Lower leg skin (tissue), 4 donors: ENCODE results near the gene PPP4C. TPM values are rescaled to one million over a fixed set of nuclear protein-coding genes. Genes with fewer than 3 reads are reported as not detected.

Experiments used
- DNase-seq, 2 donors: peaks; one replicate each; pipeline ENCODE4 v3.0.0-alpha.2; 2019; ENCODE audit warnings: low spot score in 2 of 2
- H3K4me3 ChIP-seq: fragments of 200-600 bp; sonication (generic); 2 replicates; pipeline ENCODE4 v1.5.1; 2017; ENCODE audit warnings: mild to moderate bottlenecking, low read depth; ENCODE audit not compliant: poor library complexity, severe bottlenecking
- POLR2A ChIP-seq, 2 donors: fragments of 450-650 bp; IDR thresholded peaks; one replicate each; pipeline ENCODE4 v1.6.1; 2016 to 2017; ENCODE audit warnings: antibody characterized with exemption in 2 of 2, mild to moderate bottlenecking in 1 of 2, moderate library complexity in 1 of 2
- WGBS, 2 donors: methylation state at CpG; one replicate each; pipeline ENCODE4 v1.1.5; 2018; 5-methylcytosine and 5-hydroxymethylcytosine counted together
- intact Hi-C: fragments of 100-400 bp; cut with DNase I; formaldehyde crosslinking; loops from one replicate; pipeline ENCODE4 v1.15.0; 2023; ENCODE audit warnings: low total_unique reads
- total RNA-seq, 4 donors: library from RNA; depleted of rRNA; stranded (reverse); fragments of >200 nt; gene quantifications; one replicate each; pipeline ENCODE4 v1.1.0, GENCODE V29; 2016
- TF ChIP-seq, protein P1 (sequence below), 3 donors: fragments of 450-650 bp; IDR thresholded peaks; one replicate each; pipeline ENCODE4 v1.5.1; 2016; ENCODE audit warnings: antibody characterized with exemption in 3 of 3, mild to moderate bottlenecking in 3 of 3, moderate library complexity in 2 of 3

PPP4C gene
- total RNA-seq, 4 donors from 2014 or later = 53.3 to 75.4 (median 67.4) TPM

DNA sequence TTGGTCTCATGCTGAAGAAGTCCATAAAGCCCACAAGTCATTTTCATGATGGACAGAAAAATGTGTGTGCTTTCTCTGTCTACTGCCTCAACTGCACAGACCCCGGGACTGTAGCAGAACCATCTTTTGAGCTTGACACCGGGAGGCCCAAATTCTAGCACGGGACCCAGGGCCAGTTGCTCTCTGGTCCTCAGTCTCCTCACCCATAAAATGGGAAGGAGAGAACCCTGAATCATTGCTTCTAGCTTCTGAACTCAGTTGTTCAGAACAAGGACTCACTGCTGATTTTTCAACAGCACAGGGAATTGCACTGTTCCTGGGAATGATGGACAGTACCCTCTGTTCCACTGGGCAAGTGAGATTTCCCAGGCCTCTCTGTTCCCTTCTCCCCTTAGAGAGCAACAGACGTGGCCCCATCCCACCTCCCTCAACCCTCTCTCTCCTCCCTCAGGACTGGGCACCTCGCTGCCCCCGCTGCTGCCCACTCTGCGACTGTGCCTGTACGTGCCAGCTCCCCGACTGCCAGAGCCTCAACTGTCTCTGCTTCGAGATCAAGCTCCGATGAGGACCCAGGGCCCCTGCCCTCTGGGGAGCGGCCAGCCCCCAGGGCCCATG is 12.4 kb upstream of the PPP4C start:
- TF ChIP-seq, protein P1, sequence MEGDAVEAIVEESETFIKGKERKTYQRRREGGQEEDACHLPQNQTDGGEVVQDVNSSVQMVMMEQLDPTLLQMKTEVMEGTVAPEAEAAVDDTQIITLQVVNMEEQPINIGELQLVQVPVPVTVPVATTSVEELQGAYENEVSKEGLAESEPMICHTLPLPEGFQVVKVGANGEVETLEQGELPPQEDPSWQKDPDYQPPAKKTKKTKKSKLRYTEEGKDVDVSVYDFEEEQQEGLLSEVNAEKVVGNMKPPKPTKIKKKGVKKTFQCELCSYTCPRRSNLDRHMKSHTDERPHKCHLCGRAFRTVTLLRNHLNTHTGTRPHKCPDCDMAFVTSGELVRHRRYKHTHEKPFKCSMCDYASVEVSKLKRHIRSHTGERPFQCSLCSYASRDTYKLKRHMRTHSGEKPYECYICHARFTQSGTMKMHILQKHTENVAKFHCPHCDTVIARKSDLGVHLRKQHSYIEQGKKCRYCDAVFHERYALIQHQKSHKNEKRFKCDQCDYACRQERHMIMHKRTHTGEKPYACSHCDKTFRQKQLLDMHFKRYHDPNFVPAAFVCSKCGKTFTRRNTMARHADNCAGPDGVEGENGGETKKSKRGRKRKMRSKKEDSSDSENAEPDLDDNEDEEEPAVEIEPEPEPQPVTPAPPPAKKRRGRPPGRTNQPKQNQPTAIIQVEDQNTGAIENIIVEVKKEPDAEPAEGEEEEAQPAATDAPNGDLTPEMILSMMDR (IDR thresholded peaks at IDR 0.05) = no peak
- TF ChIP-seq POLR2A (IDR thresholded peaks at IDR 0.05) = no peak

DNA sequence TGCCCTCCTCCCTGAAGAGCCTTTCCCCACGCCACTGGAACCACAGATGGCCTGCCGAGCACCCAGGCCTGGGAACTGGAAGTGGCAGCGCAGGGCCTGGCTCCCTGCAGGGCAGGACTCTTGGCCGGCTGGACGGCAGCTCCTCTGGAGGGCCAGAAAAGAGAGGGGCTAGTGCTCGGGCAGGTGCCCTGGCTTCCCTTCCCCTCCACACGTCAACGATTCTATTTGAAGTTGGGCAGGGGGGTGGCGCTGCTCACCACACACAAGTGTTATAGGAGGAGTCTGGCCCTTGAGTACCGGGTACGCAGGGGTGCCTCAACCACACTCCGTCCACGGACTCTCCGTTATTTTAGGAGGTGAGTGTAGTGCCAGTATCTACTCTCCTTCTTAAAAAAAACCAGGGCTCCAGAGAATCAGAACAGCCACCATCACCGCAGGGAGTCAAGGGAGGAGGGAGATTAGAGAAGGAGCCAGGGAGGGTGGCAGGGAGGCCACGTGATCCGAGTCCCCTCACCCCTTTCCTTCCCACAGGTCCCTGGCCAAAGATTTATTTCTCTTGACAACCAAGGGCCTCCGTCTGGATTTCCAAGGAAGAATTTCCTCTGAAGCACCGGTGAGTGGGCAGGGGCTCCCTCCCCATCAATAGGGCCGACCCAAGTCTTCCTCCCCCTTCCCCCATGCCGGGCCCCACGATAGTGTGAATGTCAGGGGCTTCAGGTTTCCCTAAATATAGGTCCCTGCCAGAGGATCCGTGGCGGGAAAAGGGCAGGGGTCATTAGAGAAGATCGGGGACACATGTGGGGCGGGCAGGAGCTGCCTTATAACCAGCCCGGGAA is 11.7 kb upstream of the PPP4C start:
- peak; percentile 73 to 95 for DNase-seq
- WGBS, 2 donors = 4 to 5% methylated on average over 23 to 24 of the region's 27 CpGs
- H3K4me3 ChIP-seq = peak overlapping the region; percentile 39
- TF ChIP-seq, protein P1 (IDR thresholded peaks at IDR 0.05) = no peak
- no peak for TF ChIP-seq POLR2A (IDR thresholded peaks at IDR 0.05)
- intact Hi-C loops = loop anchor here (5.0 kb wide), 1 partner anchor 102 kb away; the partner anchor contains the start of gene TMEM219

More for the DNA sequence above, 12.4 kb upstream of the PPP4C start:
- DNase-seq = no peak
- no peak overlapping the region for H3K4me3 ChIP-seq
- intact Hi-C loops = loop anchor here (5.0 kb wide), 1 partner anchor 101 kb away; the partner anchor contains the start of gene TMEM219
- 59 to 63% methylated on average over 12 of the region's 12 CpGs for WGBS, 2 donors

DNA sequence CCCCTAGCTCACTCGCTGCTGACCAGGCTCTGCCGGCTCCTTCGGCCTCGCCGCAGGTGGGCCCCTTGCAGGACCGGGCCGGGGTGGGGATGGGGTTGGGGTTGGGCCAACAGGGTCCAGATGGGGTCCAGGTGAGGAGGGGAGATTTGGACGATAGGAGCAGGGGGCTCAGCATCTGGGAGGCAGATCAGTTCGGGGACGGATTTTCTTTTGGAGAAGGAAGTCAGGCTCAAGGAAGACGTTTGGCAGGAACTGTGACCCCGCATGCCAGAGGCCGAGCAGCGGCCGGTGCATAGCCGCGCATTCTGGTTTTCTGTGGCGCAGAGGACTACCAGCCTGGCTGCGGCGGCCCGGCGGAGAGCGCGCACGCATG is 11.1 kb upstream of the PPP4C start:
- WGBS, 2 donors = 0% methylated on average over 17 of the region's 25 CpGs
- intact Hi-C loops = loop anchor here (5.0 kb wide), 1 partner anchor 102 kb away; the partner anchor contains the start of gene TMEM219
- peak in 1 of 2 donors; percentile 5 for TF ChIP-seq POLR2A (IDR thresholded peaks at IDR 0.05)
- TF ChIP-seq, protein P1 (IDR thresholded peaks at IDR 0.05) = no peak
- peak overlapping the region; percentile 39 for H3K4me3 ChIP-seq
- no peak for DNase-seq

DNA sequence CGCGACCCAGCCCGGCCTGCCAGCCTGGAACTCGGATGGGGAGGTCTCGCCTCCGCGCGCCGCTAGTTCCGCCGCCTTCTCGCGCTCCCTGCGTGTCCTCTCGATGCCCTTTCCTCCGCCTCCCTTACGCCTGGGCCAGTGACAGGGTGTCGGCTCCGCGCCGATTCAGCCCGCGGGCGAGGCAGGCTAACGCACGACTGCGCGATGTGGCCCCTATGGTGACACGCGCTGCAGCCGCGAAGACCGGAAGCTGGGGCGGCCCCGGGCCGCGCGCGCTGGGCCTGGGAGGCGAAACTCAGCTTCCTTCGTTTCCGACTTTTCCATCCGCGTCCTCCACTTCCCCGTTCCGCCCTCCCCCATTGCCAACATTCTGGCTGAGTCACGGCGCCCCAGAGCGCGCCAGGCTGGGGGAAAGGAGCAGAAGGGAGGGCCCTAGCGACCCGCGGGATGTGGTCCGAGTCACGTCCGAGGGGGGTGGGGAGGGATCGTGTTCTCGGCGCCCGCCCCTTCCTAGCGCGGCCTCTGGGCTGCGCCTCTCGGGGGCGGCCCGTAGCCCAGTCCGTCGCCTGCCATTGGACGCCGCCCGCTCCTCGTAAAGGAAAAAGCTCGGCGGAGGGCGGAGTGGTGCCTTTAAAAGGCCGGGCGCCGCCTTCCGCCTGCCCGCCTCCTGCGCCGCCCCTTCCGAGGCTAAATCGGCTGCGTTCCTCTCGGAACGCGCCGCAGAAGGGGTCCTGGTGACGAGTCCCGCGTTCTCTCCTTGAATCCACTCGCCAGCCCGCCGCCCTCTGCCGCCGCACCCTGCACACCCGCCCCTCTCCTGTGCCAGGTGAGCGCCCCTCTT is 10.5 kb upstream of the PPP4C start, which contains the start of gene ALDOA:
ALDOA (plus strand) TSS at position 659 of the 841 bp plus-strand sequence. CDS start 1,138 bp downstream, outside the sequence.
- peak within 1 kb of the TSS; percentile 98 for H3K4me3 ChIP-seq
- intact Hi-C loops = no loop called here
- 0 to 1% methylated on average over 55 to 80 of the region's 99 CpGs for WGBS, 2 donors
- TF ChIP-seq, protein P1 (IDR thresholded peaks at IDR 0.05) = no peak
- peak in 1 of 2 donors; percentile 95 for TF ChIP-seq POLR2A (IDR thresholded peaks at IDR 0.05)
- peak; percentile 96 to 99 for DNase-seq

DNA sequence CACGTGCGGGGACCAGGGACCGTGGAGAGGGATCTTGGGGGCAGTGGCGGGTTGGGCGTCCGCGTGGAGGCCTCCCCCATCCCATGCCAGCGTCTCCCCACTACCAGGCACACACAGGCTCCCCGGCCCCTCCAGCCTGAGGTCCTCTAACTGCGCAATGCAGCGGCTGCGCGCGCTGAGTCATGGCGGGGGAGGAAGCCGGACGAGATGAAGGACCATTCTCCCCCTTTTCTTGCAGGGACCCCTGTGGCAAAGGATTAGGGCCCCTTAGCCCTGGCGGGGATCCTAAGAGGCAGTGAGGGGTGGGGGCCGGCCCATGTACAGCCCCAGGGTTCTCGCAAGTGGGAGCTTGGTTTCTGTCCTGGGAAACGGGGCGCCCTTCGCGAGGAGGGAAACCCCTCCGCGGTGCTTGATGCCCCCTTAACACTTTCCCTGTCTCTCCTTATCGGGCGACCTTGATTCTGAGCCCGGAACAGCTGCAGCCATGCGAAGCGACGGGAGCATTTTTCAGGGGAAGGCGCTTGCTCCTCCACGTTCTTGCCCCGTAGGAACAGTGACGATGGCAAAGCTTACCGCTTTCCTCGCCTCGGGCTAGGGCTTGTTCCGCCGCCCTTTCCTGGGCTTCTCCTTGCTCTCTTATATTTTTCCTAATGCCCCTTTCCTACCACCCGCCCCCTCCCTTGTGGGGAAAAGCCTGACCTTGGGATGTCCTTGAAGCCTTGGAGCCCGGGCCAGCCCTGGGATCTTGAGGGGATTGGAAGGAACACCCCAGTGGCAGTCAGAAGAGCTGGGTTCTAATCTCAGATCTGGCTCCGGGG is 9.6 kb upstream of the PPP4C start:
- H3K4me3 ChIP-seq = peak overlapping the region; percentile 98
- intact Hi-C loops = no loop called here
- WGBS, 2 donors = 0 to 1% methylated on average over 42 of the region's 44 CpGs
- TF ChIP-seq, protein P1 (IDR thresholded peaks at IDR 0.05) = no peak
- TF ChIP-seq POLR2A (IDR thresholded peaks at IDR 0.05) = no peak
- DNase-seq = no peak
